ENCODE results near the gene LCN15. TPM values are rescaled to one million over a fixed set of nuclear protein-coding genes. Genes with fewer than 3 reads are reported as not detected.
A peak's percentile ranks its signal among the peaks of the same experiment; 100 is the strongest.

Gene LCN15
- total and polyA plus RNA-seq, 2 of the 13 experiments (the other 11 are each of a cell fraction or from before 2014, with no cell fraction given) = 1.3 to 53.7 TPM

DNA sequence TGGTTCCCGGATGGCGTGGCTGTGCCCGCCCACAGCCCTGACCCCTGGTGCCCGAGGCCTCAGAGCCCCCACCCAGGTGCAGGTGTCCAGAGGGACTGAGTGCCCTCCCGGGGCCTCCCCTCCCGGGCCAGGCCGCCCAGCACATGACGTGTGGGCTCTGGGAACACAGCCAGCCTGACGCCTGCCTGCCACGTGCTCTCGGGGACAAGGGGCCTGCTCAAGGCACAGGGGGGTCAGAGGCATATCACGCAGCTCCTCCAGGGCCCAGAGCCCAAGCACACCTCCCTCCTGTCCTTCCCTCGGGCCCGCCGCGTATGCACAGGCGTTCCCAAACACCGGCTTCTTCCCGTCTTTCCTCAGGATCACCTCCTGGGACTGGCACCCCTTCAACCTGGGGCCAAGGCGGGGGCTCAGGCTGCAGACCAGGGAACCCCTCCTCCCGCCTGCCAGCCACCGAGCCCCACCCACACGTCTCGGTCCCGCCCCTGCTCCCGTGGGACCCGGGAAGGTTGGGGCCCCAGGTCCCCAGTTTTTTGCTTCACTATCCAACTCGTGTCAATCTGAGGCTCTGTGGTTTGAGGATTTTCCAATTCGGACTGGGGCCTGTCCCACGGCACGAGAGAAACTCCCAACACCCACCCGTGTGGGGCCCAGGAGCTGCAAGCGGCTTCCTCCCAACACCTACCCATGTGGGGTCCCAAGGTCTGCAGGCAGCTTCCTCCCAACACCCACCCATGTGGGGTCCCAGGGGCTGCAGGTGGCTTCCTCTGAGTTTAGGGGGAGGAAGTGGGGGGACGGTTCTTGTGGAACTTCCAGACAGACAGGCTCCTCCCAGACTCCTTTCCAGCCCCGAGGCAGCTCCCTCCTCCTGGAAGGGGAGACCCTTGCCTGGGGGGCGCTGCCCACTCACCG is 23.1 kb downstream of the LCN15 start (continued):
- no peak for TF ChIP-seq POLR2G (IDR thresholded peaks at IDR 0.05; ENCODE audit: low read depth, low read length)
- TF ChIP-seq RFX1 (IDR thresholded peaks at IDR 0.05) = no peak
- no peak for TF ChIP-seq ZNF816 (CRISPR knock-in tag; IDR thresholded peaks at IDR 0.05; ENCODE audit: borderline replicate concordance)
- TF ChIP-seq GATAD1 (CRISPR knock-in tag; IDR thresholded peaks at IDR 0.05) = 0 out of 2 replicates have a peak, but pooled peaks have one; percentile 22
- TF ChIP-seq, protein P1, sequence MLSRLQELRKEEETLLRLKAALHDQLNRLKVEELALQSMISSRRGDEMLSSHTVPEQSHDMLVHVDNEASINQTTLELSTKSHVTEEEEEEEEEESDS (CRISPR knock-in tag; IDR thresholded peaks at IDR 0.05; ENCODE audit: borderline replicate concordance) = no peak
- TF ChIP-seq, protein P2, sequence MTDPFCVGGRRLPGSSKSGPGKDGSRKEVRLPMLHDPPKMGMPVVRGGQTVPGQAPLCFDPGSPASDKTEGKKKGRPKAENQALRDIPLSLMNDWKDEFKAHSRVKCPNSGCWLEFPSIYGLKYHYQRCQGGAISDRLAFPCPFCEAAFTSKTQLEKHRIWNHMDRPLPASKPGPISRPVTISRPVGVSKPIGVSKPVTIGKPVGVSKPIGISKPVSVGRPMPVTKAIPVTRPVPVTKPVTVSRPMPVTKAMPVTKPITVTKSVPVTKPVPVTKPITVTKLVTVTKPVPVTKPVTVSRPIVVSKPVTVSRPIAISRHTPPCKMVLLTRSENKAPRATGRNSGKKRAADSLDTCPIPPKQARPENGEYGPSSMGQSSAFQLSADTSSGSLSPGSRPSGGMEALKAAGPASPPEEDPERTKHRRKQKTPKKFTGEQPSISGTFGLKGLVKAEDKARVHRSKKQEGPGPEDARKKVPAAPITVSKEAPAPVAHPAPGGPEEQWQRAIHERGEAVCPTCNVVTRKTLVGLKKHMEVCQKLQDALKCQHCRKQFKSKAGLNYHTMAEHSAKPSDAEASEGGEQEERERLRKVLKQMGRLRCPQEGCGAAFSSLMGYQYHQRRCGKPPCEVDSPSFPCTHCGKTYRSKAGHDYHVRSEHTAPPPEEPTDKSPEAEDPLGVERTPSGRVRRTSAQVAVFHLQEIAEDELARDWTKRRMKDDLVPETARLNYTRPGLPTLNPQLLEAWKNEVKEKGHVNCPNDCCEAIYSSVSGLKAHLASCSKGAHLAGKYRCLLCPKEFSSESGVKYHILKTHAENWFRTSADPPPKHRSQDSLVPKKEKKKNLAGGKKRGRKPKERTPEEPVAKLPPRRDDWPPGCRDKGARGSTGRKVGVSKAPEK (CRISPR knock-in tag; IDR thresholded peaks at IDR 0.05; ENCODE audit: borderline replicate concordance) = no peak
- no peak for TF ChIP-seq ZKSCAN5 (CRISPR knock-in tag; IDR thresholded peaks at IDR 0.05)
- TF ChIP-seq ZNF224 (CRISPR knock-in tag; IDR thresholded peaks at IDR 0.05) = no peak
- TF ChIP-seq, protein P3, sequence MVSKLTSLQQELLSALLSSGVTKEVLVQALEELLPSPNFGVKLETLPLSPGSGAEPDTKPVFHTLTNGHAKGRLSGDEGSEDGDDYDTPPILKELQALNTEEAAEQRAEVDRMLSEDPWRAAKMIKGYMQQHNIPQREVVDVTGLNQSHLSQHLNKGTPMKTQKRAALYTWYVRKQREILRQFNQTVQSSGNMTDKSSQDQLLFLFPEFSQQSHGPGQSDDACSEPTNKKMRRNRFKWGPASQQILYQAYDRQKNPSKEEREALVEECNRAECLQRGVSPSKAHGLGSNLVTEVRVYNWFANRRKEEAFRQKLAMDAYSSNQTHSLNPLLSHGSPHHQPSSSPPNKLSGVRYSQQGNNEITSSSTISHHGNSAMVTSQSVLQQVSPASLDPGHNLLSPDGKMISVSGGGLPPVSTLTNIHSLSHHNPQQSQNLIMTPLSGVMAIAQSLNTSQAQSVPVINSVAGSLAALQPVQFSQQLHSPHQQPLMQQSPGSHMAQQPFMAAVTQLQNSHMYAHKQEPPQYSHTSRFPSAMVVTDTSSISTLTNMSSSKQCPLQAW (CRISPR knock-in tag; IDR thresholded peaks at IDR 0.05) = peak; percentile 77
- TF ChIP-seq CHD2 (IDR thresholded peaks at IDR 0.05; ENCODE audit: low read depth, low read length) = no peak
- TF ChIP-seq, protein P4, sequence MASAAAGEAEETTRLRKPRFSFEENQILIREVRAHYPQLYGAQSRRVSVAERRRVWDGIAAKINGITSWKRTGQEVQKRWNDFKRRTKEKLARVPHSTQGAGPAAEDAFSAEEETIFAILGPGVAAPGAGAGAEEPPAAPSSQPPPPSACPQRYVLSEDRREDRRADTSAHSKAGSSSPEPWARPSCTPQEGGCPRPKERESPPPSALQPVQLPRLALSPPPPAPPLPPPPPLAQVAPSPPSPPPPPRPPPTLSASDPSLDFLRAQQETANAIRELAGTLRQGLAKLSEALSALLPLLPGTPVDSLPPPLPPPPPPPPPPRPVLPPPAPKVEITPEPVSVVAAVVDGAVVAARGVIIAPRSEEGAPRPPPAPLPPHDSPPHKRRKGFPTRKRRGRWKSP (CRISPR knock-in tag; IDR thresholded peaks at IDR 0.05) = peak; percentile 68
- no peak for TF ChIP-seq FOXK2 (IDR thresholded peaks at IDR 0.05)
- TF ChIP-seq STAT5B (CRISPR knock-in tag; IDR thresholded peaks at IDR 0.05) = no peak
- TF ChIP-seq JUND (CRISPR knock-in tag; IDR thresholded peaks at IDR 0.05) = no peak
- TF ChIP-seq ZBTB7B (CRISPR knock-in tag; IDR thresholded peaks at IDR 0.05) = 0 out of 2 replicates have a peak, but pooled peaks have one; percentile 24
- no peak for TF ChIP-seq ZNF460 (CRISPR knock-in tag; IDR thresholded peaks at IDR 0.05; ENCODE audit: borderline replicate concordance)
- peak; percentile 70; the same call in 1 of the 2 replicates for TF ChIP-seq ZNF563 (CRISPR knock-in tag; IDR thresholded peaks at IDR 0.05)
- TF ChIP-seq AKAP8 (CRISPR knock-in tag; IDR thresholded peaks at IDR 0.05) = no peak
- TF ChIP-seq ZNF430 (CRISPR knock-in tag; IDR thresholded peaks at IDR 0.05) = peak; percentile 78; the same call in 1 of the 2 replicates
